Fibroblast of skin of left quadriceps (primary cell): Measurements from ENCODE around the gene RAPGEF4.

Source experiments
- DNase-seq, 2 experiments: peaks; one replicate each; pipeline ENCODE4 v3.0.0-alpha.2; 2013; ENCODE audit warnings: low read depth in 2 of 2

The RAPGEF4 gene

GRCh38 chr2:172967036-172967982 lies 231.7 kb downstream of the RAPGEF4 start:
- no peak for DNase-seq

DNA sequence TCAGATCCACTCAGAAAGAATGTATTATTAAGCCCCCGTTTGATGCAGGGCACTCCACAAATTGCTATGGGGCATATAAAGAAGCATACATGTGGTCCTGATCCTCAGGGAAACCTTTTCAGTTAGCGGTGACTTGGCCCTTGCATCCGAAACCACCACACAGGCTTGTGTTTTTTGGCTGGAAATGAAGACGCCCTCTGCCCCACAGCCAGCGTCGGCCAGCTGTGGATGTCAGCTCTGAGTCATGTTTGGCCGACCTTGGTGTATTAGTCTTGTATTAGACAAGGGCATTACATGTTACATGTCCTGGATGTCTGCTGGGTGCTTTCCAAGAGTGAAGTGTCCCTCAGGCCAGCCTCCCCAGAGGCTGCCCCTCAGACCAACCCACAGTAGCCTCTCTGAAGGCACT lies 232.4 kb downstream of the RAPGEF4 start:
- no peak for DNase-seq

DNA sequence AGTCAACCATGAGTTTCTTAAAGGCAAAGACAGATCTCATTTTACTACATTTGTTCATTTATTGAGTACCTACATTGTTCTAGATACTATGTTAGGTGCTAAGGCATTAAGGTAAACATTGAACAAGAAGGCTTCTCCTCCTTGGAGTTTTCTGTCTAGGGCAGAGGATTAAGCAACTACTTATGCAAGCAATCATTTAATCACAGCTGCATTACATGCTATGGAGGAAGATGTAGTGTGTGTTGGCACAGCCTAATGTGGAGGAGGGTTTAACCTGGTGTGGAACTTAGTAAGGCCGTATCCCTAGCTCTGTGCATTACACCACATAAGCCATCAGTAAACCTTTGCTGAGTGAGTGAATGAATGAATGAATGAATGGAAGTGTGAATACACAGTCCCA lies 233.5 kb downstream of the RAPGEF4 start:
- DNase-seq: no peak

DNA sequence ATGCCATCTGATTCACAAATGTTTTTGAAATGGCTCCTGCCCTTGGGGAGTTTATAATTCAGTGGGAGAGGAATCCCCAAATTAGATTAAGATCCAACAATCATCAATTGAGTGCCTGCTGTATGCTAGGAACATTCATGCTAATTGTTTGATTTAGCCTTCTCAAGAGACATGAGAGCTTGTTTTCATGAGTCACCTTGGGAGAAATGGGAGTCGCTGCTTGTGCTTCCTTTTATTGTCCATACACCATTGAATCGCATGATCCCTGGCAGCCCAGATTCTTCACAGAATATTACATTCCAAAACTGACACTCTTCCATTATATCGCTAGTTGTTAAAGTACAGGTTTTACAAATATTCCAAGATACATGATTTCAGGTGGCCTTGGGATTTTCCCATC lies 234.0 kb downstream of the RAPGEF4 start:
- no peak for DNase-seq

GRCh38 chr2:172970660-172971059 lies 235.0 kb downstream of the RAPGEF4 start:
- DNase-seq: no peak

DNA sequence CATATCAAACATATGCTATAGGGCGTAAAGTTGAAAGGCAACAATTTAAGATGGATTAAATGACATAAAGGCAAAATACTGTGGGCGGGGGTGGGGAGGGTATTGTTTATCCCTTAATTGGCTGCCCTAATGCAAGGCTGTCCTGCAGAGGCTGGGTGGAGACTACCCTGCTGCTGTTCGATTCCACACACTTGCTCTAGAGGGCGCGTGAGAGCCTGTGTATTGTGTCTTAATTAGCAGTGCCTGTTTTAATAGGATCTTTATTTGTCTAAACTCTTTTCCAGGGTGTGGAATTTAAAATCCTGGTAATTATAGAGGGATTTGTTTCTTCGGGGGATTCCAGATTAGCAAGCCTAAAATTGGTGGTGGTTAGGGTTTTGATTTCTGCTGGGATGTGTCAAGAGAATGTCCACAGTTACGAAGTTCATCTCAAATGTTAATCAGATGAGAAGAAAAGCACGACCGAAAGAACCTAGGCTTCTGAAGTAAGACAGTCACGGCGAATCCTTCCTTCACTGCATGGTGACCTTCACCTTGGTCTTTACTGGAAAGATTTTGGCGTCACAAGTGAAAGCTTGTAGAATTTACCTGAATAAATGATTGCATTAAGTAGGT lies 236.5 kb downstream of the RAPGEF4 start:
- no peak for DNase-seq

- DNase-seq: no peak
Measured at GRCh38 chr2:172974762-172975161, 239.1 kb downstream of the RAPGEF4 start.

- DNase-seq: no peak
Measured at GRCh38 chr2:172976116-172976515, 240.5 kb downstream of the RAPGEF4 start.

GRCh38 chr2:172976816-172977215 lies 241.2 kb downstream of the RAPGEF4 start:
- no peak for DNase-seq

- no peak for DNase-seq
Measured at GRCh38 chr2:172977270-172978062, 241.8 kb downstream of the RAPGEF4 start.

- no peak for DNase-seq
Measured at GRCh38 chr2:172978063-172978383, 242.4 kb downstream of the RAPGEF4 start.

- no peak for DNase-seq
Measured at GRCh38 chr2:172985139-172985892, 249.7 kb downstream of the RAPGEF4 start.

GRCh38 chr2:172986040-172986439 lies 250.4 kb downstream of the RAPGEF4 start:
- no peak for DNase-seq

DNA sequence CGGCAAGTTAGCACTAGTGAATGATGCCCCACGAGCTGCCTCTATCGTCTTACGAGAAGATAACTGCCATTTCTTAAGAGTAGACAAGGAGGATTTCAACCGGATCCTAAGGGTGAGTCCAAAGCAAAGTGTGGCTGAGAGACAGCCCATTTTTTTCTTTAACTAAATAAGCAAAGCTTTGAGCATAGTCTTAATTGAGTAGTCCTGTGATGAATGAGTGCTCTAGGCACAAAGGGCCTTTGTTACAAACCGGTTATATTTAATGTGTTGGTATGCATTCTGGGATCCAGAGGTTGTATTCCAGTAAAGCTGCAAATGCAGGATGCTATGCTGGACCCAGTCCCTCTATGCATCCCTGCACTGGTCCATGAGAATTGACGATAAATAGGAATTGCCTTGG lies 253.1 kb downstream of the RAPGEF4 start:
- no peak for DNase-seq

GRCh38 chr2:172991031-172991430 lies 255.4 kb downstream of the RAPGEF4 start:
- DNase-seq: no peak

GRCh38 chr2:172993139-172993538 lies 257.5 kb downstream of the RAPGEF4 start:
- no peak for DNase-seq

DNA sequence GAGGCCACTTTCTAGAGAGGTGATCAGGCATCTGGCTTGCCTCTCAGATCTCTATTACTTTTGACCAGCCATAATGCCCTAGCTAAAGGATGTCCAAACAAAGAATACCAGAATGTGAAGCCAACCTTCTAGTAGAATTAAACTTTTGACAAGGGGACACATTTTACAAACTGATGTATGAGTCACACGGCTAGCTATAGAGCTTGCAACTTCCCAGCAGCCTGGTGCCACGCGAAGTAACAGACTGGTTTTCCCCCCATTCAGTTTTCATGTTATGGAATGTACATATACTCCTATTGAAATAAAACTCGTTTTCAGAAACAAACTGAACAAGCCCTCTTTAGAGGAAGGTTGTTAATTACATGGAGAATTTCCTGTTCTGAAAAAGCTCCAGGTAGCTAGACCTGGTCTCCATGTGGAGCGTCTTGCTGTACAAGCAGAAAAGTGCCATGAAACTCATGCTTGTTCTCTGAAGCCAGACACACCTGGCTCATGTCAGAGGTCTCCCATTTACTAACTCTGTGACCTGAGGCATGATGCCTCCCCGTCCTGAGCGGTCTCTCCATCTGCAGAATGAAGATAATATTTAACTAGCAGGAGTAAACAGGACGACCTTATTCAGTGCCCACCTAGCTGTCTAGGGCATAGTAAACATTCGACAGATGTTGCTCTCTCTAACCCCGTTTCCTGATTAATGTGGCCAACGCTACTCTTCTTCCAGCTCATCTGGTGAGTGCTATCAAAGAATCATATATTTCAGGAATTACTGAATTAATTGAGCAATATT lies 258.5 kb downstream of the RAPGEF4 start:
- DNase-seq: no peak

DNA sequence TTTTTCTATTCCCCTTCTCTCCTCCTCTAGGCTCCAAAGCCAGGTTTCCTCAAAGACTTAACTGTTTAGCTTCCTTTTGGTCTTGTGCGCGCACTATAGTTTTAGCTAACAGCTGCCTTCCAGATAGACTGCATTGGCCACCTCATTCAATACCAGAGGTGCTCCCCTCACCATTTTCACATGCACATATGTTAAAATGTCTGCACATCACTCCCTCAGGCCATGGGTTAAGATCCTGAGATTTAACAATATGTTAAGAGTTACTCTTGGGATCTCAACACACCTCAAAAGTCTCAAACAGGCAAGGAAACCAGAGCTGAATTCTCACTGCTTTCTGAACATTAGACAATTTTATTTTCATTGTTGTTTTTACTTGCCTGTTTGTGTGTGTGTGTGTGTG lies 259.2 kb downstream of the RAPGEF4 start:
- DNase-seq: no peak

DNA sequence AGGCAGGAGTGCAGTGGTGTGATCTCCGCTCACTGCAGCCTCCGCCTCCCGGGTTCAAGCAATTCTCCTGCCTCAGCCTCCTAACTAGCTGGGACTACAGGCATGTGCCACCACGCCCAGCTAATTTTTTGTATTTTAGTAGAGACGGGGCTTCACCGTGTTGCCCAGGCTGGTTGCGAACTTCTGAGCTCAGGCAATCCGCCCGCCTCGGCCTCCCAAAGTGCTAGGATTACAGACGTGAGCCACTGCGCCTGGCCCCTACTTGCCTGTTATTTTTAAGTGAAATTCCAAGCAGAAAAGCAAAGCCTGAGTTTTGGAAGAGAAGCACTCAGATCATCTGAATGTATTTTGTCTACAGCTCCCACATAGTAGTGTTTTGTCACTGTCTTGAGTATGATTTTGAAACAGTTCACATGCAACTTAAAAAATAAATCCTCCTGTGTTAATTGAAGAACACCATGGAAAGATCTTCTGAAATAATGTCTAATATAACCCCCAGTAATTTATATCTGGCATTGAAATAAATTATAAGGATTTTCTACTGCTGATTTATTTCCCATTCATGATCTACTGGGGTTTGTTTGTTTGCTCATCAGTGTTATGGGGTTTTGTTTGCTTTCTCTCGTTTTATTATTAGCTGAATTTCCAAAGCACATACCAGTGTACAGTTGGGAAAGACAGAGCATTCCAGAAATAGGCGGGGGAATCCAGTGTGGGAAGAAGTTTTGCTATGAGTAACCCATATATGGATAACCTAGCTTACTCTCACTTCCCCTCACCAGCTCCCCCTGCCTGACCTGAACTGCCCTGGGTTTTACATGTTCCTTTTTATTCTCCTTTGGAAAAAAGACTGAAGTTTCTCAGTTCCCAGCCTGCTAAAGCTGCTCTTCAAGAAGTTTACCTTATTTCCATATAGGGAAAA lies 259.9 kb downstream of the RAPGEF4 start:
- peak; percentile 96 for DNase-seq
